K562 (cell line): ENCODE measurements around the gene CLCF1.

Experiments used
- CREB1 ChIP-seq, 2 experiments: sonication (generic) in 1 of 2; formaldehyde crosslinking in 1 of 2; IDR thresholded peaks; 2 replicates each; pipeline versions ENCODE4 v1.6.1 to v1.8.0; 2012 to 2022; ENCODE audit warnings: inconsistent platforms in 1 of 2, mild to moderate bottlenecking in 1 of 2, missing genetic modification reagents in 1 of 2, moderate library complexity in 1 of 2
- NCOA1 ChIP-seq: fragments of 450-650 bp; IDR thresholded peaks from 2 replicates; pipeline ENCODE4 v1.6.1; 2016; ENCODE audit warnings: low read depth
- POLR2AphosphoS5 ChIP-seq: IDR thresholded peaks from 2 replicates; pipeline ENCODE4 v1.6.1; 2011; ENCODE audit warnings: mild to moderate bottlenecking, low read depth, low read length, moderate library complexity; ENCODE audit not compliant: control insufficient read depth, insufficient read depth
- ZNF174 ChIP-seq: fragments of 250-450 bp; sonication (Bioruptor Pico); IDR thresholded peaks from 2 replicates; pipeline ENCODE4 v1.4.0; 2020; ENCODE audit warnings: mild to moderate bottlenecking
- ZNF76 ChIP-seq: fragments of 250-450 bp; sonication (Bioruptor Pico); IDR thresholded peaks from 2 replicates; pipeline ENCODE4 v1.4.0; 2020; ENCODE audit warnings: mild to moderate bottlenecking, moderate library complexity, borderline replicate concordance
- TF ChIP-seq, protein P1 (sequence below), 3 experiments: fragments of 200-800 bp in 1 of 3; sonication (Bioruptor generic) in 1 of 3; sonication (generic) in 1 of 3; formaldehyde crosslinking in 1 of 3; IDR thresholded peaks; 2 replicates each; pipeline versions ENCODE4 v1.6.1 to v1.8.0; 2016 to 2022; ENCODE audit warnings: mild to moderate bottlenecking in 2 of 3, missing compliant biosample characterization in 2 of 3, missing genetic modification characterization in 2 of 3, missing genetic modification reagents in 1 of 3

- TF ChIP-seq NCOA1, result no peak; the same call in 1 of the 2 replicates
- no peak for TF ChIP-seq ZNF76 (CRISPR knock-in tag)
- TF ChIP-seq POLR2AphosphoS5, result no peak; the same call in 1 of the 2 replicates
- TF ChIP-seq, protein P1, sequence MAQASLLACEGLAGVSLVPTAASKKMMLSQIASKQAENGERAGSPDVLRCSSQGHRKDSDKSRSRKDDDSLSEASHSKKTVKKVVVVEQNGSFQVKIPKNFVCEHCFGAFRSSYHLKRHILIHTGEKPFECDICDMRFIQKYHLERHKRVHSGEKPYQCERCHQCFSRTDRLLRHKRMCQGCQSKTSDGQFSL (CRISPR knock-in tag; IDR thresholded peaks at IDR 0.05), result 0 out of 2 replicates have a peak, but pooled peaks have one; percentile 29
- TF ChIP-seq, protein P1 (tag; IDR thresholded peaks at IDR 0.05), result peak in 1 of 2 experiments; percentile 73; a peak in 2 of 4 replicates
- TF ChIP-seq CREB1 (IDR thresholded peaks at IDR 0.05), result no peak
- TF ChIP-seq CREB1 (CRISPR knock-in tag; IDR thresholded peaks at IDR 0.05), result 0 out of 2 replicates have a peak, but pooled peaks have one; percentile 10
- TF ChIP-seq ZNF174 (CRISPR knock-in tag), result no peak
These were observed 511 bp upstream of the CLCF1 start for GRCh38 chr11:67373648-67374570.
